ENCODE data around the gene EPC2.
"Not testable (repeated sequence)": the region's sequence is repeated elsewhere in the genome, so short reads cannot be mapped to it uniquely, and the experiment has no call there.

The EPC2 gene

DNA sequence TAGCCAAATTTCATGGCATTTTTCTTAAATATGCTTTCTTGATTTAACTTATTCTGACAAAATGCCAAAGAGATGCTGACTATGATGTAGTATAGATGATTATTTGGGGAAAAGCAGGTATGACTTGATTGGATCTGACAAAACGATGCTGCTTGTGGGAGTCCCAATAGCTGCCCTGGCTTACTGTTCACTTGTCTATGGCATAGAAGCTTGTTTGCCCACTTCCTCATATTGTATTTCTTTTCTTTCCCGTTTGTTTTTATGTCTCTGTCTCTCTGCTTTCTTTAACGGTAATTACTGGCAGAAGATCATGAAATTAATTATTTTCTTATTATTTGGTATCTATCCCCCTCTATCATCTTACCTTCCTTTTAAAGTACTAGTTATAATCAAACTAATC, 43.0 kb downstream of the EPC2 start:
- no peak overlapping the region for H3K4me3 ChIP-seq (ENCODE audit: low read depth, low read length)
- DNase-seq (ENCODE audit: low read depth): no peak
- TF ChIP-seq, protein P1, sequence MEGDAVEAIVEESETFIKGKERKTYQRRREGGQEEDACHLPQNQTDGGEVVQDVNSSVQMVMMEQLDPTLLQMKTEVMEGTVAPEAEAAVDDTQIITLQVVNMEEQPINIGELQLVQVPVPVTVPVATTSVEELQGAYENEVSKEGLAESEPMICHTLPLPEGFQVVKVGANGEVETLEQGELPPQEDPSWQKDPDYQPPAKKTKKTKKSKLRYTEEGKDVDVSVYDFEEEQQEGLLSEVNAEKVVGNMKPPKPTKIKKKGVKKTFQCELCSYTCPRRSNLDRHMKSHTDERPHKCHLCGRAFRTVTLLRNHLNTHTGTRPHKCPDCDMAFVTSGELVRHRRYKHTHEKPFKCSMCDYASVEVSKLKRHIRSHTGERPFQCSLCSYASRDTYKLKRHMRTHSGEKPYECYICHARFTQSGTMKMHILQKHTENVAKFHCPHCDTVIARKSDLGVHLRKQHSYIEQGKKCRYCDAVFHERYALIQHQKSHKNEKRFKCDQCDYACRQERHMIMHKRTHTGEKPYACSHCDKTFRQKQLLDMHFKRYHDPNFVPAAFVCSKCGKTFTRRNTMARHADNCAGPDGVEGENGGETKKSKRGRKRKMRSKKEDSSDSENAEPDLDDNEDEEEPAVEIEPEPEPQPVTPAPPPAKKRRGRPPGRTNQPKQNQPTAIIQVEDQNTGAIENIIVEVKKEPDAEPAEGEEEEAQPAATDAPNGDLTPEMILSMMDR (conservative IDR thresholded peaks at IDR 0.05; ENCODE audit: low read depth, low read length): no peak

DNA sequence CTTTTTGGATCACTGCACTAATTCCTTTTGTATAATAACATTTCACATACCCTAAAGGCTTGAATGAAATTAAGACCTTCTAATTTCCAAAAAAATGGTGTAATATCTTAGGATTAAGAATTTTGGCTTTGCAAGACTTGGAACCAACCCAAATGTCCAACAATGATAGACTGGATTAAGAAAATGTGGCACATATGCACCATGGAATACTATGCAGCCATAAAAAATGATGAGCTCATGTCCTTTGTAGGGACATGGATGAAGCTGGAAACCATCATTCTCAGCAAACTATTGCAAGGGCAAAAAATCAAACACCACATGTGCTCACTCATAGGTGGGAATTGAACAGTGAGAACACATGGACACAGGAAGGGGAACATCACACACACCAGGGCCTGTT, 43.5 kb downstream of the EPC2 start:
- H3K4me3 ChIP-seq (ENCODE audit: low read depth, low read length); DNase-seq (ENCODE audit: low read depth): not testable (repeated sequence)

DNA sequence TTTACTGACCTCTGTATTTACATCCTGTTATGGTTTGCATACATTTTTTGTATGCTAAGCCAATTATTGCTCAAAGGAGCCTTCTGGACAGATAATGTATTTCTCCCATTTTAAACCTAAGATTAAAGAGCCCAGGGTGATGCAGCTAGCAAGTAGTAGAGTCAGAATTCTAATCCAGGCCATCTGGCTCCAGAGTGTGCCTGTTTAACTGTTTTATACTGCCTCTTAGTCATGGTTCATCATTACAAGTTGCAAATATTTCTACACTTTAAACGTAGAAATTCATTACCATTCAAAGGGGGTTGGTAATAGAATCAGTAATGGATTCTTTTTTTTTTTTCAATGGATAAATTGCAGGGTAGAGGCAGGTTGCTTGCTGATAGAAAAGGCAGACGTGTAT, 52.4 kb downstream of the EPC2 start:
- no peak for DNase-seq (ENCODE audit: low read depth)
- TF ChIP-seq, protein P1 (conservative IDR thresholded peaks at IDR 0.05; ENCODE audit: low read depth, low read length): no peak
- H3K4me3 ChIP-seq (ENCODE audit: low read depth, low read length): no peak overlapping the region

DNA sequence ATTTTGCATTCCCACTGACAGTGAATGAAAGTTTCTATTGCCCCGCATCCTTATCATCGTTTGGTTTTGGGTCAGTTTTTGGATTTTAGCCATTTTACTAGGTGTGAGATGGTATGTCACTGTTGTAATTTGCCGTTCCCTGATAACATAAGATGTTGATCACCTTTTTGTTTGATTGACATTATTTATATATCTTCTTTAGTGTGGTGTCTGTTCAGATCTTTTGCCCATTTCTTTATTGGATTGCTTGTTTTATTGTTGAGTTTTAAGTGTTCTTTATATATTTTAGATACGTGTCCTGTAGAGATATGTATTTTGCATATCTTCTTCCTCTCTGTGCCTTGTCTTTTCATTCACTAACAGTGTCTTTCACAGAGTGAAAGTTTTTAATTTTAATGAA, 55.3 kb downstream of the EPC2 start:
- DNase-seq (ENCODE audit: low read depth): no peak
- H3K4me3 ChIP-seq (ENCODE audit: low read depth, low read length): no peak overlapping the region
- TF ChIP-seq, protein P1 (conservative IDR thresholded peaks at IDR 0.05; ENCODE audit: low read depth, low read length): no peak

DNA sequence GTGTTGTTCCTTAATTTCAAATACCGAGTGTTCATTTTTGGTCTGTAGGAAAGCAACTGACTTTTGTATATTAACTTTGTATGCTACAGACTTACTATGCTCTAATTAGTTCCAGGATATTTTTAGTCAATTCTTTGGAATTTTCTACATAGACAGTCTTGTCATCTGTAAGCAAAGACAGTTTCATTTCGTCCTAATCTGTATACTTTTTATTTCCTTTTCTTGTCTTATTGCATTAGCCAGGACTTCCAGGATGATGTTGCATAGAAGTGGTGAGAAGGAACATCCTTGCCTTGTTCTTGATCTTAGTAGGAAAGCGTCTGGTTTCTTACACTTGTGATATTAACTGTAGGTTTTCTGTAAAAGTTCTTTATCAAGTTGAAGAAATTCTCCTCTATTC, 56.5 kb downstream of the EPC2 start:
- TF ChIP-seq, protein P1 (conservative IDR thresholded peaks at IDR 0.05; ENCODE audit: low read depth, low read length): no peak
- no peak for DNase-seq (ENCODE audit: low read depth)
- no peak overlapping the region for H3K4me3 ChIP-seq (ENCODE audit: low read depth, low read length)

DNA sequence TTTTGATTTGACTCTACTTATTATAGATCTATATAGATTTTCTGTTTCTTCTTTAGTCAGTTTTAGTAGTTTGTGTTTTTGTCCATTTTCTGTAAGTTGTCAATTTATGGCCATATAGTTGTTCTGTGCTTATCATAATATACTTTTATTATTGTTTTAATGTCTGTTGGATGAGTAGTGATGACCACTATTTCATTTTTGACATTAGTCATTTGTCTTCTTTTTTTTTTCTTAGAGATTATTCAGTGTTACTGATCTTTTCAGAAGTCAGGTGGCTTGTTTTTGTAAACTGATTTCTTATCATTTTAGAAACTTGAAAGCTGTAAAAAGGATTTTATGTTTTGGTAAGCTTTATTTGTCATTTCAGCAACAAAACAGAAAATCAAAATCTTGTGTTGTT, 57.3 kb downstream of the EPC2 start:
- TF ChIP-seq, protein P1 (conservative IDR thresholded peaks at IDR 0.05; ENCODE audit: low read depth, low read length): no peak
- H3K4me3 ChIP-seq (ENCODE audit: low read depth, low read length): no peak overlapping the region
- DNase-seq (ENCODE audit: low read depth): no peak

DNA sequence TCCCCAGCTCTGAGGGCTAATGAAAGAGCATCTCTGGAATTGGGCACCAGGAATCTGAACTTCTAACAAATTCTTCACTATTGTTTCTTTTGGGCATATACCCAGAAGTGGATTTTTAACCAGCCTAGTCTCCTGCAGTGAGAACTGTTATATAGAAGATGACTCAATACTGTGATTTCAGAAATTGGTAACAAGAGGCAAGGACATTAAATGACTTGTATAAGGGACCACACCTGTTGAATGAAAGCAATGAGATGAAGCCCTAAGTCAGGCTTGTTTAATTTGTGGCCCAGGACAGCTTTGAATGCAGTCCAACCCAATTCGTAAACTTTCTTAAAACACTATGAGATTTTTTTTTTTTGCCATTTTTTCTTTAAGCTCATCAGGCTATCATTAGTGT, 57.9 kb downstream of the EPC2 start:
- no peak overlapping the region for H3K4me3 ChIP-seq (ENCODE audit: low read depth, low read length)
- TF ChIP-seq, protein P1 (conservative IDR thresholded peaks at IDR 0.05; ENCODE audit: low read depth, low read length): no peak
- DNase-seq (ENCODE audit: low read depth): peak; percentile 7

DNA sequence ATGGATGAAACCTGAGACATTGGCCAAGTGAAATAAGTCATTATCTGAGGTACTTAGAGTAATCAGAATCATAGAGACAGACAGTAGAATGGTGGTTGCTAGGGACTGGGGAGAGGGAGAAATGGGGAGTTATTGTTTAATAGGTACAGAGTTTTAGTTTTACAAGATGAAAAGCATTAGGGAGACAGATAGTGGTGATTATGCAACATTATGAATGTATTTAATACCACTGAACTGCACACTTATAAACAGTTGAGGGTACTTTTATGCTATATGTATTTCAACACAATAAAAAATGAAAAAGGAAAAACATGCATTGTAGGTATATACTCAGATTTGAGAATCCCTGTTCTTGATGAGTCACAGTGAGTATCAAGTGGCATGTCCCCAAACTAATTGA, 59.7 kb downstream of the EPC2 start:
- TF ChIP-seq, protein P1 (conservative IDR thresholded peaks at IDR 0.05; ENCODE audit: low read depth, low read length): no peak
- no peak for DNase-seq (ENCODE audit: low read depth)
- no peak overlapping the region for H3K4me3 ChIP-seq (ENCODE audit: low read depth, low read length)
